ENCODE data around the gene NUTM1.

GRCh38 chr15:34370129-34370528, 27.0 kb downstream of the NUTM1 start:
- no peak for TF ChIP-seq CTCF (IDR thresholded peaks at IDR 0.05)
- TF ChIP-seq TCF12 (IDR thresholded peaks at IDR 0.05), result no peak
- TF ChIP-seq, protein P1, sequence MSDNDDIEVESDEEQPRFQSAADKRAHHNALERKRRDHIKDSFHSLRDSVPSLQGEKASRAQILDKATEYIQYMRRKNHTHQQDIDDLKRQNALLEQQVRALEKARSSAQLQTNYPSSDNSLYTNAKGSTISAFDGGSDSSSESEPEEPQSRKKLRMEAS (IDR thresholded peaks at IDR 0.05; ENCODE audit: low read depth), result no peak
- TF ChIP-seq, protein P2, sequence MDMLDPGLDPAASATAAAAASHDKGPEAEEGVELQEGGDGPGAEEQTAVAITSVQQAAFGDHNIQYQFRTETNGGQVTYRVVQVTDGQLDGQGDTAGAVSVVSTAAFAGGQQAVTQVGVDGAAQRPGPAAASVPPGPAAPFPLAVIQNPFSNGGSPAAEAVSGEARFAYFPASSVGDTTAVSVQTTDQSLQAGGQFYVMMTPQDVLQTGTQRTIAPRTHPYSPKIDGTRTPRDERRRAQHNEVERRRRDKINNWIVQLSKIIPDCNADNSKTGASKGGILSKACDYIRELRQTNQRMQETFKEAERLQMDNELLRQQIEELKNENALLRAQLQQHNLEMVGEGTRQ (IDR thresholded peaks at IDR 0.05; ENCODE audit: borderline replicate concordance, low read depth, low read length), result no peak
- TF ChIP-seq POLR2AphosphoS5 (IDR thresholded peaks at IDR 0.05; ENCODE audit: low read depth, low read length), result no peak
- TF ChIP-seq CHD2 (IDR thresholded peaks at IDR 0.05; ENCODE audit: low read length, partially characterized antibody), result no peak
- no peak for TF ChIP-seq REST (IDR thresholded peaks at IDR 0.05; ENCODE audit: low read depth, low read length)
- no peak for TF ChIP-seq FOXM1 (IDR thresholded peaks at IDR 0.05; ENCODE audit: low read depth)
- no peak for TF ChIP-seq USF1 (IDR thresholded peaks at IDR 0.05; ENCODE audit: borderline replicate concordance, low read depth)

Measured in SK-N-SH (cell line).